GM18498 (cell line): ENCODE results near the gene ABTB1.

ENCODE experiments used
- ATAC-seq: cut with Tn5 transposase; IDR thresholded peaks from one replicate; pipeline ENCODE4 v1.9.1; 2021; ENCODE audit warnings: mild to moderate bottlenecking, moderate library complexity; ENCODE audit not compliant: unreplicated experiment

ABTB1 gene

DNA sequence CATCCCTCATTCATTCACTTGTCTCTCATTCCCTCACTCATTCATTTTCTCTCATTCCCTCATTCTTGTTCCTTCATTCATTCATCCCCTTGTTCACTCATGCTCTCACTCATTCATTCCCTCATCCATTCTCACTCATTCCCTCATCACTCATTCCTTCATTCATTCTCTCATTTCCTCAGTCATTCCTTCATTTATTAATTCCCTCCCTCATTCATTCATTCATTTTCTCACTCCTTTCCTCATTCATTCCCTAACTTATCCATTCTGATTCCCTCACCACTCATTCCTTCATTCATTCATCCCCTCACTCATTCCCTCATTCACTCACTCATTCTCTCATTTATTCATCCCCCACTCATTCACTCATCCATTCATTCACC lies 13.8 kb downstream of the ABTB1 start:
- no peak for ATAC-seq

DNA sequence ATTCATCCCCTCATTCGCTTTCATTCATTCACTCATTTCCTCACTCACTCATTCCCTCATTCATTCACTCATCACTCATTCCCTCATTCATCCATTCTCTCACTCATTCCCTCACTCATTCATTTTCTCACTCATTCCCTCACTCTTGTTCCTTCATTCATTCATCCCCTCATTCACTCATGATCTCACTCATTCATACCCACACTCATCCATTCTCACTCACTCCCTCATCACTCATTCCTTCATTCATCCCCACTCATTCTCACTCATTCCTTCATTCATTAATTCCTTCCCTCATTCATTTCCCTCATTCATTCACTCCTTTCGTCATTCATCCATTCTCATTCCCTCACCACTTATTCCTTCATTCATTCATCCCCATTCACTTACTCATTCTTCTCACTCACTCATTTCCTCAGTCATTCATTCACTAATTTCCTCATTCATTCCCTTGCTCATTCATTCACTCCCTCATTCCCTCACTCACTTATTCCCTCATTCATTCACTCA lies 14.5 kb downstream of the ABTB1 start:
- no peak for ATAC-seq

DNA sequence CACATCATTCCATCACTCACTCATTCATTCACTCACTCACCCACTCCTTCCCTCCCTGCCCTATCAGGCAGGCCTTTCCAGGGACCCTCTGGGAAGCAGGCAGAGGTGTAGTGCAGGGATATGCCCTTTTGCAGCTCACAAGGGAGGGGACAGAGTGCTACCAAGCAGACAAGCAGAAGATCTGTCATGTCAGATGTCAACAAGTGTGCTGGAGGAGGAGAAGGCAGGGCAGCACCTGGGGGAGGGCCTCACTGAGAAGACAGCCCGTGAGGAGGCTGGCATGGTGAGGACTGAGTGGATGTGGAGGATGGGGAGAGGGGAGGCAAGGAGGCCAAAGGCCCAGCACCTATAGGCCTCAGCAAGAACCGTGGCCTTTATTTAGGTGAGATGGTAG lies 15.3 kb downstream of the ABTB1 start:
- no peak for ATAC-seq

DNA sequence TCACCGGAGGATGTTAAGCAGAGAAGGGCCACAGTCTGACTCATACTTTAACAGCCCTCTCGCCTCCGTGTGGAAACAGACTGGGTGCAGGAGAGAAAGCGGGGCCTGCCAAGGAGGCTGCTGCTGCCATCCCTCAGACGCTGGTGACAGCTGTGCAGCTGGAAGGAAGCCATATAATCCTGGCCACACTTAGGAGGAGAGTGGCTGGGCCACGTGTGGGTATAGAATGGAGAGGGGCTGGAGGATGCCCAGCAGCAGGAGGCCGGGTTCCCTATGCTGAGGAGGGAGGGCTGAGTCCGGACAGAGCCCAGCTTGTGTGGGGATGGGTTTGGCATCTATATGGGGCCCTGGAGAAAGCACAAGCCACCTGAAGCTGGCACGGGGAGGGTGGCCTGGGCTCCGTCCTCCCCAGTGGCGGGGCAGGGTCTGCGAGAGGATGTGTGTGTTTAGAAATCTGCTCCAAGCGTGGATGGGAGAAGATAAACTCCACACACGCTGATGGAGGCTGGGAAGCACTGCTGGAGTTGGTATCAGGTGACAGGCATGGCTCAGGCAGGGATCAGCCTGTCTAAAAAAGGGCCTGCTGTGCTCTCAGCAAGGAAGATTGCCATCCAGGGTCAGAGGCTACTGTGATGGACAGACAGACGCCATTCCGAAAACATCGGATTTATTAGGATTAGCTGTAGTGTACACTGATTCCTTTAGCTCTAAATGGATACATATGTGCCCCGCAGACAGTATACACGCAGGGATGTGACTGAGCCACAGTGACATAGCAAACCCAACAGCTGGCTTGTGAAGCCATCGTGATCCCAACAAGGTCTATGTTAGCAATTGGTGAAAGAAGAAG lies 15.9 kb downstream of the ABTB1 start:
- no peak for ATAC-seq

DNA sequence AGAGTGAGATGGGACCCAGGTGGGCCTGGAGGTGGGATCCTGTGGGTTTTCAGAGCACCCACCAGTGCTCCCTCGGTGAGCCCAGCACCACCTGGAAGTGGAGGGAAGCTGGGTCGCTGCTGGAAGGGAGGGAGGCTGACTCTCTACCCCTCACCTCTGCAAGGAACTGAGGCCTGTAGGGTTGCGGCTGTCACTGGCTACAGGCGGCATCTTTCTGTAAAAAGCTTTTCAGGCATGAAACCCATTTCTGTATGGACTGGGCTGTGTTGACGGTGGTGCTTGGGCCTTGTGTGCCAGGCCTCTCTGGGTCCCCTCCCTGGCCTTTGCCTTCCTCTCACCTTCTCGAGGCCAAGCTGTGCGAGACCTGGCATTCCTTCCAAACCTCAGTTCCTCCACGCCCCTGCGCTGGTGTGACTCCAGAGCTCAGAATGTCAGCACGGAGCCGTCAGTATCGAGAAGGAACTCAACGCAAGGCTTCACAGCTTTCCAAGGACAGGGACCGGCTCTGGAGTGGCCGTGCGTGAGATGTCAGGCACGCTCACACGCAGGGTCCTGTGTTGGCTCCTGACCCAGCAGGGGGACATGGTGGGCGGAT lies 16.6 kb downstream of the ABTB1 start:
- no peak for ATAC-seq

DNA sequence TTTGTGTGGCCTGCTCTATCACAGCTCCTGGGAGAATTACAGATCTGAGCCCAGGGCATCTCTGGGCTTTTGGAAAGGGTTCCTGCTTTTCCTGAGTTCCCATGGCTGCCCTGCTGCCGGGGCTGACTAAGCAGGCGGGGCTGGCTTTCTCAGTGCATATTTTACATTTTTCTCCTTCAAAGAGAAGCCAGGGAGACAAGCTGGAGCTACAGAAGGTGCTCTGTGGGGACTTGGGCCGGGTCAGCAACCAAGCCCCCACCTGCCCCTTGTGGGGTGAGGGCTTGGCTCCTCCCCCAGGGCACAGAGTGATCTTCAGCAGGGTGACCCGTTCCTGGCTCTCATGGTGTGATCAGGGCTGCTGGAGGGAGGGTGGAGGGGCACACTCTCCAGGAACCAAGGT lies 17.4 kb downstream of the ABTB1 start:
- ATAC-seq: no peak

DNA sequence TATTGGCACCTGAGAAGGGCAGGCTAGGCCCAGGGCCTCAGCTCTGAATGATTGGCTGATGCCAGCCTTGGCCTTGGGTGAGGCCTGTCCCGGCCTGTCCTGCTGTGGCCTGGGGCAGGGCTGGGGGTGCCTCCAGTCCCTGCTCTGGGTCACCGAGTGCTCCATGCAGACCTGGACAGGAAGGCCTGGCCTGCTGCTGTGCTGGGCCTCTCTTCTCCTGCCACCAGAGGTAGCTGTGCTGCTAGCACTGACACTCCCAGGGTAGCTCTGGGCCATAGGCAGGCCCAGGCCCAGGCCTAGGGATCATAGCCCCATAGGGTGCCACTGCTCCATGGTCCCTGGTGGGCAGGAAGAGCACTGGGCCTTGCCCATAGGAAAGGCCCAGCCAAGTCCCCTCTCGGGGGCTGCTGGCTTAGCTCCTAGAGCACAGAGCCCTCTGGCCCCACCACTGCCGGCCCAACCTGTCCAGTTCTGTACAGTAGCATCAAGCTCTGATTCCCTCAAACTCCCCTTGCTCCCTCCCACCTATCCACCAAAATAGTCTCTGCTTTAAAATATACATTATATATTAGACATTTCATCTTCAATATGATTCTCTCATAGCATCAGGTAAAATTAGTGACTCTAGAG lies 18.2 kb downstream of the ABTB1 start:
- no peak for ATAC-seq

DNA sequence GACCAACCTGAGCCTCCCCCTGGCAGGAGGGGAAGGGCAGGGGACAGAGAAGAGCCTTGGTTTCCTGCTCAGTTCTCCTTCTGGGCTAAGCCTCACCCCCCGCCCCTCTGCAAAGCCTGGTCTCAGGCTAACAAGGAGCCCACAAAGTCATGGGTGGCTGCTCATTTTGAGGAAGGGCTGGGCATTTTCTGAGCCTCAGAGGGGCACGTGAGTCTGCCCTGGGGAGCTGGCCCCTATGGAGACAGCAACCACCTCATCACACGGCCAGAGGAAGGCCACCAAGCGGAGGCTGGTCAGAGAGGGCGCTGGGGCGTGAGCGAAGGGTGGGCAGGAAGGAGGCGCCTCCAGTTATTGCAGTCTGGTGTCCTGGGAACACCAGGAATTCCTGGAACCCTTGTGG lies 18.7 kb downstream of the ABTB1 start:
- no peak for ATAC-seq

DNA sequence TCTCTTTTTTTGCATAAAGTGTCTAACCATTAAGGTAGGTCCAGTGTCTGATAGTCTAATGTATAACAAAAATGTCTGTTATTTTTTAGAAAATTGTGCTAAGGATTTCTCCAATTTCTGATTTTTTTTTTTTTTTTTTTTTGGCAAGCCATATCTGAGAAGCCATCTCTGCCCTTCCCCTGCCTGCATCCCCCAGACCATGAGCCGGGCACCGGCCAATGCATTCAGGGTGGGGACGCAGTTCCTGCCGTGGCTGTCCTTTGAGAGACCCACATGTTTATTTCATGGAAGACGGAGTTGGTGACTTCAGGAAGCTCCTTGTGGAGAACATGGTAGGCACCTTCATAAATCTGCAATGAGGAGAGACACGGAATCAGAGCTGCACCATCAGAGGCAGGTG lies 19.2 kb downstream of the ABTB1 start:
- ATAC-seq: no peak

DNA sequence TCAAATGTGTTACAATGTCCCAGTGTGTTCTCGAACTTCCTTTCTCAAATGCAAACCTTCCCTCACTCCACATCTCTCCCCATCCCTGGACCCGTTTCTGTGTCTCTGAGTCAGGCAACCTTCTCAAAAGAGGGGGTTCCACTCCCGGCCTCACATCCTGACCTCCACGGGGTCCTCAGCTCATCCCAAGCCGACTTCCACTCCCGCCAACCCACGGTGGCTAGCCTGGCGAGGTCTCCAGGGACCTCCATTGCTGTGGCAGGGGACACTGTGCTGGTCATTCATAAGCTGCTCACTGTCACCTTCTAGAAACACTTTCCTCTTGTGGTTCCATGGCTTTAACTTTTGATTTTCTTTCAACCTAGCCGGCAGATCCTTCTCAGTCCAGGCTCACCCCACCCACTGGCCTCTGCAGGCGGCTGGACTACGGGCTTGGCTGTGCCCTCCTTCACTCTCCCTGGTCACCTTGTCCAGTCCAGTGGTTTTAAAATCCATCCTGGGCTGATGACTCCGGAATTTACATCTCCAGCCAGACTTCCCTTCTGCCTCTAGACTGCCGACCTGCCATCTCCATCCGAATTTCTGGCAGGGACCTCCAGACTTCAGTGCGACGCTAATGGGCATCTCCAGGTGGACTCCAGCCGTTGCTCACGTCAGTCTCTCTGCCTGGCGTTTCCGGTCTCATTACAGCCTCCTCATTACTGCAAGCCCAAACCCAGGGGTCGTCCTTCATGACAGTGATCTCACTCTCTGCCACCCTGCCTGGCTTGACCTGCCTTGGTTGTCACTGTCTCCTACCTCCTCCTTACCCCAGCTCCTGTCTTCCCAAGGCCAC lies 20.0 kb downstream of the ABTB1 start:
- ATAC-seq: no peak

DNA sequence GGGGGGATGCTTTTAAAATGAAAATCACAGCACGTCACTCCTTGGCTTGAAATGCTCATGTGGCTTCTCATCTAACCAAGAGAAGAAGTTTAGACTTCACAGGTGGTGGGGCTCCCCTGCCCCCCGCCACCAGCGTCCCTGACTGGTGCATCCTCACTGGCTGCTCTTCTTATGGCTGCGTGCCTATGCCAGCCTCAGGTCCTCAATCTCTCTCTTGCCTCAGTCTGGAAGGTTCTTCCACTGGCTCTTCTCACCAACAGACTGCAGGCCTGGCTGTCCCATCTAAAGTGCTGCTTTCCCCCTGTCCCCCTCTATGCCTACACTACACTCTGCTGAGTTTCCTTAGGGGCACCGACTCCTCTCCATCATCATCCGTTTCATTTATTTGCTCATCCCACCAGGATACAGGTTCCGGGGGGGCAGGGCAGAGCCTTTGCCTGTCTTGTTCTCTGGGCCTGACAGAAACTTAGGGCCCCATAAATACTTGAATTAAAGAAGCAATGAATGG lies 20.6 kb downstream of the ABTB1 start:
- ATAC-seq: no peak

DNA sequence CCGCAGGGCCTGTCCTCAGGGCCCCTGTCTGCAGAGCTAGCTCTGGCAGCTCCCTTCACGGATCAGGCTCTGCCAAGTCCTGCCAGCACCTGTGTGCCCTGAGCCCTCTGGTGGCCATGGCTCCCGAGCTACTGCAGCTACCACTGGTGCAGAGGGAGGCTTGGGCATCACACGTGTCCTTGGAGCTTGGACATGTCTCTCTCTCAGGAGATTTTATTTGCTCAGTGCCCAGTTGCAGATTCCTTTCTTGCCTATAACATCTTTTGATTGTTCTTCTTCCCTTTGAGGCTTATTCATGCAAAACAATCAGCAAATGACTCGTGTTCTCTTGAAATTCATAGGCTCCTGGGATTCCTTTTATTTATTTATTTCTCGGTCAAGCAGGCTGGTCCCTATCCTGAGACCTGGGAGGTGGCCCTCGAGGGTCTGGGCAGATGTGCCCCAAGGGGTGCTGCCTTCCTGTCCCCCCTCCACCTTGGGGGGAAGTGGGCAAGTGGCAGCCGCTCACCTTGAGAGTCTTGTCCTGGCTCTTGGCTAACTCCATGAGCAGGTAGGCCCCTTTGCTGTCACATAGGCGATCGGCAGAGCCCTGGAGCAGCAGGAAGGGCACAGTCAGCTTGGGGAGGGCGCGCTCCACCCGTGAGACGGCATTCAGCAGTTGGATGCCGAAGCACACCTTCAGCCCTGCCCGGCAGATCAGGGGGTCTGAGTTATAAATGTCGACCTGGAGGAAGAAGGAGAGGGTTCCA lies 21.9 kb downstream of the ABTB1 start:
- no peak for ATAC-seq

DNA sequence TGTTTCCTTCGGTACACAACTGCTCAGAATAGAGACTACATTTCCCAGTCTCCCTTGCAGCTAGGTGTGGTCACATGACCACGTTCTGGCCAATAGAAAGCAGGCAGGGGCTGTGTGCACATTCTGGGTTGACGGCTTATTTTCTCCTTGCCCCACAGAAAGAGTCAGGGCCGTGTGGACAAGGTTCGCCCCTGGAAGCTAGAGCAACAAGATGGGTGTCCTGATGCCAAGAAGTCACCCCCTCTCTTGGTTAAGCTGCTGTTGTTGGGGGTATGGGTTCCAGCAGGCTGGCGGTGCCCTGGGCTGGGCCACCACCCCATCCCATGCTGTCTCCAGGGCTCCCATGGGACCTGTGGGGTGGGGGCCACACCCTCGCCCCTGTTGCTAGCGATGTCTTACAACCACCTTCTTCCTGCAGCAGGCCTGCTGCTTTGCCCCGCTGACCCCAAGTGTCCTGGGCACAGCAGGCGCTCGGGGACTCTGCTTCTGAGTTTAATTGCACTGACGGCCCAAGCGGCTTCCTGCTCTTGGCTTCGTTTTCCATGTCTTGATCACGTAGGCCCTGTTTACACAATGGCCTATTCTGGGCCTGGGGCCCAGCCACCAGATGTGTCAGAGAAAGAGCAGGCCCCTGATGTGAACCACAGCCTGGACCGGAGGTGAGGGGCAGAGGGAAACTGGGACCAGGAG lies 24.9 kb downstream of the ABTB1 start:
- no peak for ATAC-seq

DNA sequence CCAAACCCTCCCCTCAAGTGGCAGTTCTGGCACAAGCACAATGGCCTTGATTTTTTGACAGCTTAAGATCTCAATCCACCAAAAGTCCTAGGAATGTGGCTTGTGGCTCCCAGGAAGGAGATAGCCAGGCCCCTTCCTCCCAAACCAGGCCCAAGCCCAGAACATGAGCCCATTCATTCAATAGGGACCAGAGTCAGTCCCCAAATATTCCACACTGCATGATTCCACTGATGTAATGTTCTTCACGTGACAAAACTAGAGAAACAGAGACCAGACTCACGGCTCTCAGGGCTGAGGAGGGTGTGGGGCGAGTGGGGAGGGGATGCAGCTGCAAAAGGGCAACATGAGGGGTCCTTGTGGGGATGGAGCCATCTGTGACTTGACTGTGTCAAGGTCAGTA lies 25.5 kb downstream of the ABTB1 start:
- no peak for ATAC-seq

DNA sequence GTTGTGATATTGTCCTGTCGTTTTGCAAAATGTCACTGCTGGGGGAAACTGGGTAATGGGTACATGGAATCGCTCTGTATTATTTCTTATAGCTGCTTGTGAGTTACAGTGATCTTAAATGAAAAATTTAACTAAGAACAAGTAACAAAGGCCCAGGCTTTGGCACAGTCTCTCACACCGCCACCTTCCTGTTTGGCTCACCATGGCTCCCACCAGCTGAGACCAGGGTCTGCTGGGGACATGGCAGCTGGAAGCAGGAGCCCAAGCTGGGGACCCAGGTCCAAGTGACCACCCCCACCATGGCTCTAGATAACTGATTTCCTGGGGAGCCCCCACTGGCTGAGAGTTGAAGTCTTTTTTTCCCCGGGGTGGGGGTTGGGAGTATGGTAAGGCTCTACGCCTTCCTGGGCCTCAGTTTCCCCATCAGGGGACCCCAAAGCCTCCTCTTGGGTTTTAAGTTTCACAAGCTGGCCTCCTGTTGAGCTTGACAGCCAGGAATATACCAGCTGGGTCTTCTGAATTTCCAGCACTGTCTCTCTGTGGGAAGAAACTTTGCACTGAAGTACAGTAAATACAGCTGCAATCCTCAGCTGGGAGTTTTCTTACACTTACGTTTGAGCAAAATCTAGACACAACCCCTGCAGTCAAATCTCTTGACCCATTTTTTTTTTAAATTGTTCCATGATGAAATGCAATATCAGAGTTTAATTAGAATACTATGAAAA lies 26.1 kb downstream of the ABTB1 start:
- ATAC-seq: no peak

DNA sequence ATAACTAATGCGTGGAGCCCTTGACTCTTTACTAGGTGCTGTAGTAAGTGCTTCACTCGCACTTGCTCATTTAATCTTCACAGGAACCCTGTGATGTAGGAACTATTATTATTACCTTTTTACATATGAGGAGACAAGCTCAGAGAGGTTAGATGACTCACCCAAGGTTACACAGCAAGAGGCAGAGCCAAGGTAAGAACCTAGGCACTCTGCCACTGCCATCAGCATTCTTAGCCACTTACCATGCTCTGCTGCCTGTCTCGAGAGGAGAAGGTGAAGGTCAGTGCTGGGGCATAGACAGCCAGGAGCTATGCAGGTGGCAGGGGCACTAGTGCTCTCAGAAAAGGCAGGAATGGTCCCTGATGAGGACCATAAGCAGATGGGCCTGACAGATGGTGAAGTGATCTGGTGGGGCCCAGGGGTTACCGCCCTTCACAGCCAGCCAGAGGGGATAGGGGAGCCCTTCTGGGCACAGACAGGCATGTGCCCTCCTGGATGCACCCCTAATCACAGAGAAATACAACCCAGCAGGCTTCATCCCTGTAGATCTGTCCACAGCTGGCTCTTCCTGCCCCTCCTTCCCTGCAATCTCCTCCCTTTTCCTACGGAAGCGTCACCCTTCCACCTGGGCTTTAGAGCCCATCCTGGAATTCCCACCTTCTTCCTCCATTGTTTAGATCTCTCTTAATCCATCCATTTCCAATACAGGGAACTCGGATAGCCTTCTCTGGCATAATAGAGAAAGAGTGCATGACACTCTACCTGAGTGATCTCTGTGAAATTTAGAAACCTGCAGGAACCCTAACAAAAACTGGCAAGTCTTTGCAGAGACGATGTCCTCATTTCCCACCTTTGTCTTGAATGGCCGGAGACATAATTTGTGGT lies 26.9 kb downstream of the ABTB1 start:
- no peak for ATAC-seq

DNA sequence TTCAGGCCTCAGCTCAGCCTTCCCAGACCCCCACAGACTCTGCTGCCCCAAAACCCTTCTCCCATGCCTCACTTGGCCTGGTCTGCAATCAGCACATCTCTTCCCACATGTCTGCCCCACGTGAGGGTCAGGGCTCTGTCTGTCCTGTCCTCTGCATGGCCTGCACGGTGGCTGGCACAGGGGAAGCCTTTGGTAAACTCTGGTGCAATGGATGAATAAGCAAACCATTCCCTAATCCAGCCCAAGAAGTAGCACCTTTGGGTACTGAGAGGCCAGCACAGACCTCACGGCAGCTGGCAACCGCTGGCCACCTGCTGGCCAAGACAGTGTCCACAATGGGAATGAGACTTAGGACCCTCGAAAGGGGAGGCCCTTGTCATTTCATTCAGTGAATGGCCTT lies 27.7 kb downstream of the ABTB1 start:
- no peak for ATAC-seq

DNA sequence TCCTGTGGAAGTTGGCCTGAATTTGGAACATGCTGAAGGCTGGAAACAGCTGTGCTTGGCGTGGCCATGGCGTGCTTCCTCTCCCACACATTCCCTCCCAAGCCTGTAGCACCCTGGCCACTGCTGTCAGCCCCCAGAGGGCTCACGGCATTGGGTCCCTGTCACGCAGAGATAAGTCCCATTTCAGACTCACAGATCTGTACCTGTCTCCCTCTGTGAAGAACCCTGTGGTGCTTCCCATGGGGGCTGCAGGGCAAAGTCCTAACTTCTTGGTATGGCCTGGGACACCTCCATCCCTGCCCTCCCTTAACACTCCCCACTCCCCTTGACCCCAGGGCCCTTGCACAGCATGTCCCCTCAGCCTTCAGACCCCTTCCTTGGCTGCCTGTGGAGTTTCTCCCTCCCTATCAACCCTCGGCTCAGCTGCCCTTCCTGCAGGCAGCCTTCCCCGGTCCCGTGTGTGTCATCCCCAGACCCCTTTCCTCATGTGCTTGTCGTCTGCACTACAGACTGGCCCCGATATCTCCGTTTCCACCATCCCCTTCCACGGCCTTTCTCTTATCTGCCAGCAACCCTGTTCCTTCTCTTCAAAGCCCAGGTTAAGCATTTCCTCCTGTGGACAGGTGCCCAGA lies 28.6 kb downstream of the ABTB1 start:
- ATAC-seq: no peak
